Left forelimb (tissue), 1 donor: ENCODE data around the gene MRGPRD.

ENCODE experiments used
- DNase-seq: peaks from one replicate; pipeline ENCODE4 v3.0.0-alpha.2; 2018; ENCODE audit warnings: low spot score

MRGPRD gene

DNA sequence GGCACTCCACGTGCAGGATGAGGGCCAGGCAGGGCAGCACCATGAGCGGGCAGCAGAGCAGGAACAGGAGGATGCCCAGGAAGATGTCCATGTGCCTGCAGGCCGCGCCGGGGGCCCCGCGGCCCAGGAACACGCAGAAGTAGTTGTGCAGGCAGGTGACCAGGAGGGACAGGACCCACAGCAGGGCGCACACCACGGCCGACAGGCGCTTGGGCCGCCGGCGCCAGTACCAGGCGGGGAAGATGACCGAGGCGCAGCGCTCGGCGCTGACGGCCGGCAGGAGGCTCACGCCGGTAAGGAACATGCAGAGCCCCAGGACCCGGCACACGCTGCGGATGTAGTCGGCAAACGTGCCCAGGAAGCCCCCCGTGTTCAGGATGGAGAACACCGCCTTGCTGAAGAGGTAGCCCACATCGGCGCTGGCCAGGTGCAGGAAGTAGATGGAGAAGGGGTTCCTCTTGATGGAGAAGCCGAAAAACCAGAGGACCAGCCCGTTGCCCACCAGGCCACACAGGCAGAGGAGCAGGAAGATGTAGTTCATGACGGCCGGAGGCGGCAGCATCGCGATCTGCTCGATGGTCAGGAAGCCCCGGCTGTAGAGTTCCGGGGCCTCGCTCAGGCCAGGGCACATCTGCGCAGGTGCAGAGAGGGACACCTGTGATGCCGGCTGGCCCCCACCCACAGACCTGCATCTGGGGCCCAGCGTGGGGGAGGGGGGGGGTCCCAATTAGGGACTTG lies 25.0 kb upstream of the MRGPRD start:
- DNase-seq = peak; percentile 62

- peak; percentile 59 for DNase-seq
Measured at GRCh38 chr11:69005183-69005630, 24.4 kb upstream of the MRGPRD start.

DNA sequence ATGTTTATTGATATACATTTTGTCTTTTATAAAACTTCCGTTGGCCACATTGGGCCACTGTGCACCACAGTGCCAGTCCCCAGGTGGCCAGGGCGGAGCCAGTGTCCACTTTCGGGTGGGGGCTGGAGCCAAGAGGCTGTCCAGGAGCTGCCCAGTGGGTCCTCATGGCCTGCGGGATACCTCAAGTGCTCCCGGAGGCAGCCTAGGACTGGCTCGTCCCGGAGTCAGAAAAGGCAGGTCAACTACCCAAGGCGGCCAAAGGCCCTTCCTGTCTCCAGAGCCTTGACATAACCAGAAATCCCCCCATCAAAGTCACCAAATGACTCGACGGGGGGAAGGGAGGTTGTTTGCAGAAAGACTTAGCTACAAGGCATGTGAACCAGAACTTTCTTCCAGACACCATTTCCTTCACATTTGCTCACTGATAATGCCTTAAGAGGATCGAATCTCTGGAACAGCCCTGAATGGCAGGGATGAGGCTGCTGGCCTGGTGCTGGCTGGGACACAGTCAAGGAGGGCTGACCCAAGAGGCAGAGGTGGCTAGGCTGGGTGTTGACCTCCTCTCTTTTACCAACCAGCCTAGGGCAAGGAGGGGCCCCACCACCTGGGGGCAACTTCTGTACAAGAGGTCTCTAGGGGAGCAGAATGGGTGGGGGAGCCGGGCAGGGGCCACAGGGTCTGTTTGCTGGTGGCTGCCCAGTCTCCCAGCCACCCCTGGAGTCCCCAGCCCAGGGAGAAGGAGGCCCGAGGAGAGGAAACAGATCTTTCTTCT lies 23.8 kb upstream of the MRGPRD start:
- DNase-seq = peak; percentile 55

GRCh38 chr11:69003866-69004367 lies 23.1 kb upstream of the MRGPRD start:
- DNase-seq = peak; percentile 63

DNA sequence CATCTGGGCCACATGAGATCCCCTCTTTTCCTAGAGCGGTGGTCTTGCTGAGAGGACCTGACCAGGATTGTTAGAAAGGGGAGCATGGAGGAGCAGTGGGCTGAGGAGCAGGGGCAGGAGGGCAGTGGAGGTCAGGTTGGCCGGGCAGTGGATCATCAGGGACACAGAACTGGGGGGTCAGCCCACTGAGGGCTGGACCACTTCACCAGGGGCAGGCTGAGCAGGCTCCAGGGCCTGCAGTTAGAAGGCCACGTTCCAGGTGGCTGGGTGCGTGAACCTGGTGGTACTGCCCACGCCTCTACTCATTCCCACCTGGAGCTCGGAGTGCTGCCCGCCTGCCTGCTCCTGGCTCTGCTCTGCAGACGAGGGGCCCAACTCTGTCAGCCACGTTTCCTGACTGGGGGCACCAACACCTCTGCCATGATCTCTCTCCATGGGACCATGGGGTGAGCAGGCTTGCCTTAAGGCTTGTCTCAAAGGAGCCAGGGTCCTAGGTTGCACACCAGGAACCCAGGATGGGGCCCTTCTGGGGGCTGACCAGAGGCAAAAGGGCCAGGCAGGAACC lies 22.6 kb upstream of the MRGPRD start:
- peak; percentile 61 for DNase-seq

GRCh38 chr11:69002570-69003231 lies 21.9 kb upstream of the MRGPRD start:
- peak; percentile 58 for DNase-seq

DNA sequence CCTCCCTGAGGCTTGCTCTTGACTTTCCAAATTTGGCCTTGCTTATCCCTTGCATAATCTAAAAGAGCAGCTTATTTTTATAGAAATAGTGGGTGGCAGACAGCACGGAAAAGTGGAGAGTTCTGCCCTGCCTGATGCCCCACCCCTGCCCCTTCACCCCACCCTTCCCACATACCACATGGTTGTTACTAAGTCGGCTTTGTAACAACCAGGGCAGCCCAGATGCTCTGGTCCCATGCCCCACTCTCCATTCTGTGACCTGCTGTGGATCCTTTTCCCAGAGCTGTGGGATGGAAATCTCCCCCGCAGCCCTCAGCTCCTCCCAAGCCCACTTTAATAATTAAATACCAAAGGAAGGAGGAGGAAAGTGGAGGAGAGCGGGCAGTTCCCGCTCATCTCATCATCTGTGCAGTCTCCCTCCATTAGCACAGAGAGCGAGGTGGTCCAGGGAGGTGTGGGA lies 21.4 kb upstream of the MRGPRD start:
- DNase-seq = peak; percentile 33

DNA sequence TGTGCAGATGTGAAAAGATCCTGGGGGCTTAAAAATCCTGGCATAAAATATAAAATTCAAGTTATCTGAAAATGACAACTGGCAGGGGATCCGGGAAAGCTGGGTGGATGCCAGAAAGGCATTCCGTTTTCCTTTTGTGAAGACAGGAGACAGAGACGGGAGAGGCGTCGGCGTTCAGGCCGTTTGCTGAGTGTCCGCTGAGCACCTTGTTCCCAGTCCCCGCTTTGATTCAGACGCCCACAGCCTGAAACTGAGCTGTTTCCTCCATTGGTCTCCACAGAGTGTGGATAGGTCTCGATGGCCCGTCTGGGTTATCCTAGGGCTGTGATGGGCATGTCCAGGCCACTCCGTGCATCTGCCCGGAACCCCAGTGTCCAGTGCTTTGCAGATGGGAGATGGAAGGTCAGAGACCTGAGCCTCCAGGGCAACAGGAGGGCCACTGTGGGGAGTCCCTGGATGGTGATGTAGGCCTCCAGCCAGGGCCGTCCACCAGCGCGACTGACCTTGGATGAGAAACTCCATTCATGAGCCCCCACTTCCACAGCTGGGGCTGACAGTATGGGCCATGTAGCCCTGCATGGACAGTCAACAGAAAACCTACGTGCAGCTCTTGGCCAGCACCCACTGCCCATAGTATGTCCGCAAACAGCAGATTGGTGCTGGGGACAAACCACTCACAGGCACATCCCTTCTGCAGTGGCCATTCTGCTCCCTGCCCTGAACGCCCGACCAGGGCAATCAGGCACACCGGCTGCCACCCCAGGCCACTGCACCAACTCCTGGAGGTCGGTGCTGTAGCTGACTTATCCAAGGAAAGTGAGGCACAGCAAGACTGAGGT lies 20.7 kb upstream of the MRGPRD start:
- DNase-seq = peak; percentile 66

DNA sequence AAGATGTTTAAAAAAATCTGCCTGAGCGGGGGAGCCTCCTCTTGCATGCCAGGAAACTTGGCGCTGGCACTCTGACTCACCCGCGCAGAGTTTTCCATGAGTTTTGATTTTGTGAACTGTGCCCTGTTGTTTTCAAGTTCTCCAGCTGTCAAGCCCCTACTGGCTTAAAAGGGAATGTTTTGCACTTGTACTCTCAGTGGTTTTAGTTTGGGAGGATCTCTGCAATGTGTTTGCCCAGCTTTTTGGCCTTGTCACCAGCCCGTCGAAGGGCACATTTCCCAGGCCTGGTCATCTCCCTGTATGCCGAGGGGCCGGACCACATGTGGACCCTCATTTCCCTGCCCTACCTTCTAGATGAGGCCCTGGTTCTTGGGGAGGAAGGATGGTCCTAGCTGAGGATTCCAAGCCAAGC lies 20.1 kb upstream of the MRGPRD start:
- DNase-seq = peak; percentile 69

DNA sequence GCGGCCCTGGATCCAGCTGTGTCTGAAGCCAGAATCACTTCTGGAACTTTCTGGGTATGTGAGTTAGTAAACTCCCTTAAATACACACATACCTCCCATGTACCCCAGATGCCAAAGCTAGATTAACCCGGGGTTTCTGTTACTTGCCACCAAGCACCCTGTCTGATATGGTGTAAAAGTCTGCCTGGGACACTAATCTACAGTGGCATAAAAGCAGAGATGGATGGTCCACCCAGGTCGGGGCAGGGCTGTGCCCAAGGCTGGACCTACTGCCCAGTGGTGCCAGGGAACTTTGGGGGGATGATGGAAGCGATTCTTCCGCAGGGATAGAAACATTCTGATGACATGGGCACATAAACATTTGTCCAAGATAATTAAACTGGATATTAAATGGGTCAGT lies 19.6 kb upstream of the MRGPRD start:
- DNase-seq = peak; percentile 60

GRCh38 chr11:68999748-69000355 lies 19.1 kb upstream of the MRGPRD start:
- peak; percentile 34 for DNase-seq

DNA sequence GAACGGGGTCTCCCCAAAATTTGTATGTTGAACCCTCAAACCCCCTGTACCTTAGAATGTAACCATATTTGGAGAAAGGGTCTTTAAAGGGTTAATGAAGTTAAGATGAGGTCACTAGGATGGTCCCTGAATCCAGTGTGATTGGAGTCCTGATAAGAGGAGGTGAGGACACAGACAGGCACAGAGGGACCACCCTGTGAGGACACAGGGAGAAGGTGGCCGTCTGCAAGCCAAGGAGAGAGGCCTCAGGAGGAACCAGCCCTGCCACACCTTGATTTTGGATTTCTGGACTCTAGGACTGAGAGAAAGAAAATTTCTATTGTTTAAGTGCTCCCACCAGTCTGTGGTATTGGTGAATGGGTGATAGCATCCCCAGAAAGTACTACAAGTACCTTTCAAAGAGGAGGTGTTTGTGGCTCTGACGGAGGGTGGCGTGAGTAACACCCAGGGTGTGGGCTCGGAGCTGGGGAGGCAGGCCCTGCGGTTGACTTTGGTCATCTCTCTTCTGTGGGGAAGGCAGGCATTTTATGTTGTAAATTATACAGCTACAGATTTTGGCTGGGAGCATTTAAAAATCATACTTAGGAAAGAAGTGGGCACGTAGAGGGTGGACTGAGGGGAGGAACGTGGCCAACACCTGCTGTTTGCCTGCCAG lies 18.4 kb upstream of the MRGPRD start:
- peak; percentile 42 for DNase-seq

- DNase-seq = peak; percentile 69
Measured at GRCh38 chr11:68998390-68998911, 17.7 kb upstream of the MRGPRD start.

- DNase-seq = peak; percentile 37
Measured at GRCh38 chr11:68997995-68998348, 17.2 kb upstream of the MRGPRD start.

- DNase-seq = peak; percentile 58
Measured at GRCh38 chr11:68997124-68997994, 16.6 kb upstream of the MRGPRD start.

DNA sequence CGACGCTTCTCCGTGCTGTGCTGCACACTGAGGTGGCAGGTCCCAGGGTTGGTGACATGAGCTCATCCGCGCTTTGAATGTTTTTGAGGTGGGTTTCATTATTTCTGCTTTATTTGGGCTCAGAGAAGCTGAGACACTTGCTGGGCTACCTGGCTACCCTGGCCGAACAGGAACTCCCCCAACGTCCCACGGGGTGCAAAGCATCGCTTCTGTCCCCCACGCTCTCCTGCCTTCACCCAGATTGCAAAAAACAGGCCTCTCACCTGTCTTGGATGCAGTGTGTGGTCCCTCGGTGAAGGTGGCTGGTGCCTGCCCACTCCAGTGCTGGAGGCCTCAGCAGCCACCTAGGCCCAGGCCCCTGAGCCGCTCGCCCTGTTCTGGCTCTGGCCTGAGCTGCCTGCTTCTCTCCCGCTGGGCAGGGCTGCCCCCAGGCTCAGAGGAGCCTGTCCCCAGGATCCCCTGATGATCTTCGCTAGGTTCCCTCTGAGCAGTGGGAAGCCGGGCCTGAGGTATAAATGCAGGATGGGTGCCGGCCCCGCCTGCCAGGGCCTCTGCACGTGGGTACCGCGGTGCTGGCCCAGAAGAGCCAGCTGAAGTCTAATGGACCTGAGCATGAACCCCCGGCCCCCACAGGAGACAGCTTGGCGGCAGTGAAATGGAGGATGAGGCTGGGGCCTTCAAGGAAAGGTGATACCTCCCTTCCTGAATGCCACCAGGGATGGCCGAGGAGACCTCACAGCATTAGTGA lies 15.8 kb upstream of the MRGPRD start:
- peak; percentile 42 for DNase-seq

DNA sequence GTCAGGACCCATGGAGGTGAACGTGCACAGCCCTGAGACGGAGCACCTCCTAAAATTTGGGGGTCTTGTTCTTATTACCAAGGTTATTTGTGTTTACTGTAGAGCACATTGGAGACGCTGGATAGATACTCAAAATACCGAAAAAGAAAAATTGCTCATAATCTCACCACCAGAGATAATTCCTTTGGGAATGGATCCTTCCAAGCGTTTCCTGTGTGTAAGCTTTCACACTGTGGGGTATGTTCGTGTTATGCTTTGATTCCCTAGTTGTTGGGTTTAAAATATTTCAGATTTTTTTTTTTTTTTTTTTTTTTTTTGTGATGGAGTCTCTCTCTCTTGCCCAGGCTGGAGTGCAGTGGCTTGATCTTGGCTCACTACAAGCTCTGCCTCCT lies 14.1 kb upstream of the MRGPRD start:
- DNase-seq = no peak

DNA sequence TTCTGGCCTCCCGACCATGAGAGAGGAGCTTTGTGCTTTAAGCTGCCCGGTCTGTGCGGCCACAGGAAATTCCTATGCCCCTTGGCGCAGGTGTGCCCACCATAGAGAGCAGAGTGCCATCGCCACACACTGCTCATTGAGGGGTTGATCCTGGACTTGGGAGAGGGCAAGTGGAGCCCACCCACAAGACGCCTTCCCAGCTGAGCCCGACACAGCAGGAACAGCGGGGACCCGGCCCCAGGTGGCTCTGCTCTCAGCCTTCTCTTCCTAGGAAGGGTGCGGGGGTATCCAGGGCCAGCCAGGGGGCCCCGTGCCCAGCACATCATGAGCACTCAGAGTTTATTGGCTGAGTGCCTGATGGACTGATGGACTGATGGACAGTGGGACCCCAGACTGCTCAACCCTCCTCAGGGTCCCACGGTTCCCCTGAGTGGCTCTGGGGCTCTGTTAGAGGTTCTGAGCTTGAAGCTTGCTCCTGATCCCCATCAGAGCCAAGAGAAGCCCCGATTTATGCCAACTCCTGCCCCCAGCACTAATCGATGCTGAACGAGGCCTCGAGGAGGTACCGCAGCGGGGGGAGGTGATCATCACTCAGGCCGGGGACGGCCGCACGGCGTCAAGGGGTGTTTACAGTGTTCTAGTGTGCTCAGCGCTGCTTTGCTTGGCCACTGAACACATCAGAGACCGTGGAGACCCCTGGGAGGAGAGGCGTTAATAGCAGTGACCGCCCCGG lies 13.5 kb upstream of the MRGPRD start:
- peak; percentile 49 for DNase-seq
